Type B pancreatic cell (in vitro differentiated cells): ENCODE results near the gene CREG1. TPM values are rescaled to one million over a fixed set of nuclear protein-coding genes. Genes with fewer than 3 reads are reported as not detected.
"Not testable (repeated sequence)": the region's sequence is repeated elsewhere in the genome, so short reads cannot be mapped to it uniquely, and the experiment has no call there.

ENCODE experiments used
- DNase-seq: peaks from one replicate; pipeline ENCODE4 v3.0.0; 2021; ENCODE audit warnings: mixed read lengths; ENCODE audit not compliant: unreplicated experiment; ENCODE audit errors: extremely low spot score
- H3K27ac Mint-ChIP-seq: 2 replicates; pipeline ENCODE4 v1.8.0; 2021; ENCODE audit warnings: mild to moderate bottlenecking, mixed read lengths
- H3K27me3 Mint-ChIP-seq: 2 replicates; pipeline ENCODE4 v1.8.0; 2021; ENCODE audit warnings: mixed read lengths
- H3K36me3 Mint-ChIP-seq: 2 replicates; pipeline ENCODE4 v1.8.0; 2021; ENCODE audit warnings: mixed read lengths
- H3K4me1 Mint-ChIP-seq: one replicate; pipeline ENCODE4 v1.8.0; 2021; ENCODE audit warnings: mixed read lengths; ENCODE audit not compliant: unreplicated experiment
- H3K4me3 Mint-ChIP-seq: 2 replicates; pipeline ENCODE4 v1.8.0; 2021; ENCODE audit warnings: mild to moderate bottlenecking, mixed read lengths
- H3K9me3 Mint-ChIP-seq: 2 replicates; pipeline ENCODE4 v1.8.0; 2021; ENCODE audit warnings: mixed read lengths
- CTCF ChIP-seq: fragments of 200-600 bp; sonication (generic); conservative IDR thresholded peaks from 2 replicates; pipeline ENCODE4 v1.5.0; 2021; ENCODE audit warnings: antibody characterized with exemption, mild to moderate bottlenecking
- total RNA-seq: library from RNA; stranded (reverse); gene quantifications from 2 replicates; pipeline ENCODE4 v1.2.1, GENCODE V29; 2021; ENCODE audit warnings: low replicate concordance

CREG1 gene
- total RNA-seq, 1 donor from 2014 or later: 39.5 TPM

- Mint-ChIP-seq H3K4me1 (peaks cover 13% of the 10 kb centered on the region), H3K36me3 (no peaks in the 10 kb centered on the region), H3K4me3 (no peak overlapping the region), H3K9me3 (no peaks in the 10 kb centered on the region), H3K27me3 (no peaks in the 10 kb centered on the region), H3K27ac (no peak overlapping the region)
- TF ChIP-seq CTCF: no peak
- no peak for DNase-seq
Observed at GRCh38 chr1:167562702-167563101, 9.1 kb upstream of the CREG1 start.

GRCh38 chr1:167561753-167562152 lies 8.2 kb upstream of the CREG1 start:
- Mint-ChIP-seq H3K27ac (no peak overlapping the region), H3K9me3 (no peaks in the 10 kb centered on the region), H3K4me3 (no peak overlapping the region), H3K27me3 (no peaks in the 10 kb centered on the region), H3K36me3 (no peaks in the 10 kb centered on the region), H3K4me1 (peaks cover 7% of the 10 kb centered on the region)
- no peak for TF ChIP-seq CTCF
- no peak for DNase-seq

- DNase-seq: peak; percentile 77
- H3K4me3 Mint-ChIP-seq: peak overlapping the region; percentile 57
- peak; percentile 93 for TF ChIP-seq CTCF
- peaks cover 15% of the 10 kb centered on the region for H3K4me1 Mint-ChIP-seq
- H3K27ac Mint-ChIP-seq: peak overlapping the region; percentile 51
- H3K27me3 Mint-ChIP-seq: no peaks in the 10 kb centered on the region
- H3K9me3 Mint-ChIP-seq: no peaks in the 10 kb centered on the region
- H3K36me3 Mint-ChIP-seq: no peaks in the 10 kb centered on the region
Observed at GRCh38 chr1:167555971-167556714, 2.6 kb upstream of the CREG1 start.

- H3K9me3 Mint-ChIP-seq, H3K27ac Mint-ChIP-seq, DNase-seq, H3K36me3 Mint-ChIP-seq, H3K27me3 Mint-ChIP-seq: not testable (repeated sequence)
- Mint-ChIP-seq H3K4me3 (peak overlapping the region; percentile 57), H3K4me1 (peaks cover 25% of the 10 kb centered on the region)
Observed at GRCh38 chr1:167555072-167555471, 1.5 kb upstream of the CREG1 start.

GRCh38 chr1:167554028-167554779 lies 642 bp upstream of the CREG1 start:
- DNase-seq: no peak
- no peaks in the 10 kb centered on the region for H3K27me3 Mint-ChIP-seq
- H3K9me3 Mint-ChIP-seq: no peaks in the 10 kb centered on the region
- H3K4me1 Mint-ChIP-seq: peaks cover 25% of the 10 kb centered on the region
- no peaks in the 10 kb centered on the region for H3K36me3 Mint-ChIP-seq
- TF ChIP-seq CTCF: no peak
- H3K4me3 Mint-ChIP-seq: peak overlapping the region; percentile 89
- H3K27ac Mint-ChIP-seq: peak overlapping the region; percentile 82

- DNase-seq: no peak
- no peak for TF ChIP-seq CTCF
- Mint-ChIP-seq H3K4me3 (no peak overlapping the region), H3K27ac (no peak overlapping the region), H3K9me3 (no peaks in the 10 kb centered on the region), H3K4me1 (peaks cover 25% of the 10 kb centered on the region), H3K27me3 (no peaks in the 10 kb centered on the region), H3K36me3 (peaks cover 8% of the 10 kb centered on the region)
Observed at GRCh38 chr1:167551362-167551761, 2.2 kb downstream of the CREG1 start.
